GM23248 (cell line): ENCODE measurements around the gene SMIM38. TPM values are rescaled to one million over a fixed set of nuclear protein-coding genes. Genes with fewer than 3 reads are reported as not detected.
A peak's percentile ranks its signal among the peaks of the same experiment; 100 is the strongest.
"Not testable (repeated sequence)": the region's sequence is repeated elsewhere in the genome, so short reads cannot be mapped to it uniquely, and the experiment has no call there.

ENCODE experiments used
- DNase-seq: peaks from one replicate; pipeline ENCODE4 v3.0.0-alpha.2; 2015
- H2AFZ ChIP-seq: fragments of 200-600 bp; sonication (generic); 2 replicates; pipeline ENCODE4 v1.6.1; 2016; ENCODE audit warnings: antibody characterized with exemption
- H3F3A ChIP-seq: fragments of 200-600 bp; sonication (generic); 2 replicates; pipeline ENCODE4 v1.6.1; 2016; ENCODE audit warnings: mild to moderate bottlenecking, antibody characterized with exemption, mixed run types; ENCODE audit not compliant: insufficient read depth
- H3K27ac ChIP-seq: fragments of 200-600 bp; sonication (generic); 2 replicates; pipeline ENCODE4 v1.5.1; 2016; ENCODE audit warnings: mild to moderate bottlenecking
- H3K27me3 ChIP-seq: fragments of 200-600 bp; sonication (generic); replicated peaks from 2 replicates; pipeline ENCODE4 v1.6.1; 2016; ENCODE audit warnings: mild to moderate bottlenecking; ENCODE audit not compliant: insufficient read depth
- H3K36me3 ChIP-seq: fragments of 200-600 bp; sonication (generic); 2 replicates; pipeline ENCODE4 v1.6.1; 2016; ENCODE audit warnings: low read depth, mild to moderate bottlenecking
- H3K4me1 ChIP-seq: fragments of 200-600 bp; sonication (generic); 2 replicates; pipeline ENCODE4 v1.6.1; 2016; ENCODE audit warnings: mild to moderate bottlenecking; ENCODE audit not compliant: insufficient read depth
- H3K4me2 ChIP-seq: fragments of 200-600 bp; sonication (generic); one replicate; pipeline ENCODE4 v1.6.1; 2016; ENCODE audit warnings: mild to moderate bottlenecking; ENCODE audit not compliant: unreplicated experiment
- H3K4me3 ChIP-seq: fragments of 200-600 bp; sonication (generic); 2 replicates; pipeline ENCODE4 v1.5.1; 2016; ENCODE audit warnings: mild to moderate bottlenecking
- H3K79me2 ChIP-seq: fragments of 200-600 bp; sonication (generic); 2 replicates; pipeline ENCODE4 v1.6.1; 2016; ENCODE audit warnings: mild to moderate bottlenecking; ENCODE audit not compliant: insufficient read depth
- H3K9ac ChIP-seq: fragments of 200-600 bp; sonication (generic); 2 replicates; pipeline ENCODE4 v1.6.1; 2016; ENCODE audit warnings: mild to moderate bottlenecking
- H3K9me2 ChIP-seq: fragments of 200-600 bp; sonication (generic); 2 replicates; pipeline ENCODE4 v1.6.1; 2016; ENCODE audit warnings: mixed run types, mild to moderate bottlenecking, moderate library complexity; ENCODE audit not compliant: insufficient read depth
- H3K9me3 ChIP-seq: fragments of 200-600 bp; sonication (generic); one replicate; pipeline ENCODE4 v1.6.1; 2017; ENCODE audit warnings: low read depth
- H4K20me1 ChIP-seq: fragments of 200-600 bp; sonication (generic); 2 replicates; pipeline ENCODE4 v1.6.0; 2016; ENCODE audit not compliant: insufficient read depth
- EZH2 ChIP-seq: fragments of 200-600 bp; sonication (generic); IDR thresholded peaks from 2 replicates; pipeline ENCODE4 v1.6.1; 2018; ENCODE audit warnings: antibody characterized with exemption, mild to moderate bottlenecking; ENCODE audit not compliant: insufficient read depth, poor library complexity, severe bottlenecking
- EZH2phosphoT487 ChIP-seq: fragments of 200-600 bp; sonication (generic); IDR thresholded peaks from 2 replicates; pipeline ENCODE4 v1.6.1; 2018; ENCODE audit warnings: antibody characterized with exemption, moderate library complexity, mild to moderate bottlenecking, low read depth; ENCODE audit not compliant: insufficient read depth
- WGBS, 2 experiments: methylation state at CpG; one replicate each; pipeline ENCODE4 v1.1.6; 2015 to 2017; ENCODE audit warnings: low lambda C conversion rate in 2 of 2, low coverage in 1 of 2; ENCODE audit errors: missing lambda C conversion rate in 2 of 2; 5-methylcytosine and 5-hydroxymethylcytosine counted together
- in situ Hi-C: fragments of 300-500 bp; cut with MboI; formaldehyde crosslinking; loops from 2 replicates; pipeline ENCODE4 v1.15.0; 2020
- polyA plus RNA-seq: library from polyadenylated mRNA; unstranded; fragments of >200 nt; fragmentation: Nextera tagmentation; extraction: Ambion mirVana; gene quantifications from 2 replicates; pipeline ENCODE4 v1.2.1, GENCODE V29; 2016
- total RNA-seq: library from RNA; depleted of rRNA; stranded (reverse); fragments of >200 nt; shearing (Covaris generic); gene quantifications from 2 replicates; pipeline ENCODE4 v1.2.3, GENCODE V29; 2014

Gene SMIM38
- total and polyA plus RNA-seq, 2 experiments from 2014 or later, result not detected

- Histone ChIP-seq H3K27me3 (no peaks in the 10 kb centered on the region), H2AFZ (no peak overlapping the region), H3K4me1 (peaks cover 5% of the 10 kb centered on the region), H3F3A (no peaks in the 10 kb centered on the region), H4K20me1 (no peaks in the 10 kb centered on the region), H3K4me3 (no peak overlapping the region), H3K9me2 (no peaks in the 10 kb centered on the region), H3K4me2 (no peak overlapping the region), H3K27ac (no peak overlapping the region), H3K79me2 (no peaks in the 10 kb centered on the region), H3K9me3 (no peaks in the 10 kb centered on the region), H3K9ac (no peak overlapping the region), H3K36me3 (no peaks in the 10 kb centered on the region)
- in situ Hi-C loops, result no loop called here
- TF ChIP-seq EZH2phosphoT487 (no peak), EZH2 (no peak)
- no peak for DNase-seq
- WGBS, 2 experiments, result 71% methylated on average over 14 of the region's 14 CpGs
Observed at GRCh38 chr11:69135420-69136363, 20.0 kb upstream of the SMIM38 start.

- Histone ChIP-seq H3K79me2 (no peaks in the 10 kb centered on the region), H3K27ac (no peak overlapping the region), H4K20me1 (no peaks in the 10 kb centered on the region), H3F3A (no peaks in the 10 kb centered on the region), H3K9me3 (no peaks in the 10 kb centered on the region), H3K4me2 (no peak overlapping the region), H3K9me2 (no peaks in the 10 kb centered on the region), H3K27me3 (no peaks in the 10 kb centered on the region), H3K9ac (no peak overlapping the region), H2AFZ (no peak overlapping the region), H3K4me1 (peaks cover 5% of the 10 kb centered on the region), H3K36me3 (no peaks in the 10 kb centered on the region), H3K4me3 (no peak overlapping the region)
- DNase-seq, result no peak
- WGBS, 2 experiments, result 90 to 96% methylated on average over 9 of the region's 9 CpGs
- no peak for TF ChIP-seq EZH2phosphoT487
- no peak for TF ChIP-seq EZH2
- in situ Hi-C loops, result no loop called here
Observed at GRCh38 chr11:69136471-69136870, 19.3 kb upstream of the SMIM38 start.

- no peaks in the 10 kb centered on the region for H3K36me3 ChIP-seq
- H3K4me1 ChIP-seq, result peaks cover 5% of the 10 kb centered on the region
- no peaks in the 10 kb centered on the region for H3K9me2 ChIP-seq
- H3K4me2 ChIP-seq, result no peak overlapping the region
- H3K27ac ChIP-seq, result no peak overlapping the region
- 81 to 82% methylated on average over 8 of the region's 8 CpGs for WGBS, 2 experiments
- H4K20me1 ChIP-seq, result no peaks in the 10 kb centered on the region
- H2AFZ ChIP-seq, result no peak overlapping the region
- H3F3A ChIP-seq, result no peaks in the 10 kb centered on the region
- no peak for TF ChIP-seq EZH2
- no peak for TF ChIP-seq EZH2phosphoT487
- no peak for DNase-seq
- H3K9ac ChIP-seq, result no peak overlapping the region
- no peaks in the 10 kb centered on the region for H3K9me3 ChIP-seq
- H3K79me2 ChIP-seq, result no peaks in the 10 kb centered on the region
- no peak overlapping the region for H3K4me3 ChIP-seq
- no peaks in the 10 kb centered on the region for H3K27me3 ChIP-seq
- in situ Hi-C loops, result no loop called here
Observed at GRCh38 chr11:69137151-69137844, 18.4 kb upstream of the SMIM38 start.

GRCh38 chr11:69138265-69138664 is 17.5 kb upstream of the SMIM38 start:
- peak overlapping the region; percentile 21; the same call in 1 of the 2 replicates for H3K27ac ChIP-seq
- H3K9ac ChIP-seq, result no peak overlapping the region
- peaks cover 5% of the 10 kb centered on the region for H3K4me1 ChIP-seq
- 0 to 5% methylated on average over 3 of the region's 3 CpGs for WGBS, 2 experiments
- TF ChIP-seq EZH2phosphoT487, result no peak
- no peak for TF ChIP-seq EZH2
- no peak overlapping the region for H3K4me2 ChIP-seq
- H3F3A ChIP-seq, result no peaks in the 10 kb centered on the region
- no peak overlapping the region for H2AFZ ChIP-seq
- no peaks in the 10 kb centered on the region for H3K9me2 ChIP-seq
- no peaks in the 10 kb centered on the region for H3K9me3 ChIP-seq
- no peaks in the 10 kb centered on the region for H4K20me1 ChIP-seq
- H3K27me3 ChIP-seq, result no peaks in the 10 kb centered on the region
- no peaks in the 10 kb centered on the region for H3K79me2 ChIP-seq
- DNase-seq, result peak; percentile 81
- H3K4me3 ChIP-seq, result no peak overlapping the region
- in situ Hi-C loops, result no loop called here
- H3K36me3 ChIP-seq, result no peaks in the 10 kb centered on the region

GRCh38 chr11:69140161-69140560 is 15.6 kb upstream of the SMIM38 start:
- H3K4me1 ChIP-seq, result peaks cover 13% of the 10 kb centered on the region
- H3K79me2 ChIP-seq, H3K4me2 ChIP-seq, H3K9ac ChIP-seq, H3F3A ChIP-seq, in situ Hi-C loops, H3K27me3 ChIP-seq, H3K27ac ChIP-seq, H3K36me3 ChIP-seq, DNase-seq, H2AFZ ChIP-seq, H4K20me1 ChIP-seq, H3K9me2 ChIP-seq, H3K4me3 ChIP-seq, H3K9me3 ChIP-seq: not testable (repeated sequence)
- 93 to 94% methylated on average over 7 of the region's 7 CpGs for WGBS, 2 experiments
